ENCODE data around the gene AOX1.

Gene AOX1

DNA sequence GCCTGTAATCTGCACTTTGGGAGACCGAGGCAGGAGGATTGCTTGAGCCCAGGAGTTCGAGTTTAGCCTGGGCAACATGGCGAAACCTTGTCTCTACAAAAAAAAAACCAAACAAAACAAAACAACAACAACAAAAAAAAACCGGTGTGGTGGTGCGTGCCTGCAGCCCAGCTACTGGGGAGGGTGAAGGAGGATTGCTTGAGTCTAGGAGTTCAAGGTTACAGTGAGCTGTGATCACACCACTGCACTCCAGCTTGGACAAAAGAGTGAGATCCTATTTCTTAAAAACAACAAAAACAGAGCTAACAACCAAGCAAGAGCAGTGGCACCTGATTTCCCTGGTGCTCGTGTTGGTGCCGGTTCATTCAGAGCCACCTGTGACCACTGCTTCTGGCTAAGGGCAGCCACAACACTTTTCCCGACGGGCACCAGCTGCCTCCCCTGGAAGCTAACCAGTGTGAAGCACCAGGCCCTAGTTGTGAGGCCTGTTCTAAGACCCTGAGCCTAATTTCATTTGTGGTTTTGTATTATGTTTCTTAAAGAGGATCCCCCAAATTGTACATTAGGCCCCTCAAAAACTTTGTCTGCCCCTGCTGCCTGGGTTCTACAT lies 1.3 kb downstream of the AOX1 start:
- H3K4me1 ChIP-seq (ENCODE audit: control insufficient read depth, insufficient read depth, low read length): peaks cover 1% of the 10 kb centered on the region; the same call in 1 of the 2 replicates
- TF ChIP-seq ZNF24 (tag by site-specific recombination; IDR thresholded peaks at IDR 0.05): no peak
- TF ChIP-seq ZNF2 (tag by site-specific recombination; IDR thresholded peaks at IDR 0.05): no peak
- TF ChIP-seq ZNF423 (tag by site-specific recombination; IDR thresholded peaks at IDR 0.05): no peak
- no peak for TF ChIP-seq KLF17 (tag by site-specific recombination; IDR thresholded peaks at IDR 0.05)
- TF ChIP-seq KLF16 (tag by site-specific recombination; IDR thresholded peaks at IDR 0.05): no peak
- no peak for TF ChIP-seq ZNF266 (tag by site-specific recombination; IDR thresholded peaks at IDR 0.05; ENCODE audit: low read depth)
- TF ChIP-seq BCL11B (tag by site-specific recombination; IDR thresholded peaks at IDR 0.05; ENCODE audit: low read depth): no peak
- no peak for TF ChIP-seq ZNF529 (tag by site-specific recombination; IDR thresholded peaks at IDR 0.05; ENCODE audit: insufficient replicate concordance)
- TF ChIP-seq OVOL3 (tag by site-specific recombination; IDR thresholded peaks at IDR 0.05): no peak
- TF ChIP-seq ZNF585B (tag by site-specific recombination; IDR thresholded peaks at IDR 0.05): no peak
- TF ChIP-seq ZNF398 (tag by site-specific recombination; IDR thresholded peaks at IDR 0.05): no peak
- TF ChIP-seq ZBTB20 (tag by site-specific recombination; IDR thresholded peaks at IDR 0.05): no peak
- TF ChIP-seq ZNF16 (tag by site-specific recombination; IDR thresholded peaks at IDR 0.05; ENCODE audit: low read depth): no peak
- no peak for TF ChIP-seq MYNN (tag by site-specific recombination; IDR thresholded peaks at IDR 0.05; ENCODE audit: borderline replicate concordance)
- TF ChIP-seq TCF7L2 (IDR thresholded peaks at IDR 0.05; ENCODE audit: borderline replicate concordance, low read depth, low read length): no peak
- TF ChIP-seq ZNF394 (tag by site-specific recombination; IDR thresholded peaks at IDR 0.05; ENCODE audit: borderline replicate concordance): no peak
- TF ChIP-seq ZNF324 (tag by site-specific recombination; IDR thresholded peaks at IDR 0.05): no peak
- TF ChIP-seq INSM2 (tag by site-specific recombination; IDR thresholded peaks at IDR 0.05): no peak
- TF ChIP-seq ZNF19 (tag by site-specific recombination; IDR thresholded peaks at IDR 0.05; ENCODE audit: low read depth): no peak
- no peak for TF ChIP-seq ZFHX2 (tag by site-specific recombination; conservative IDR thresholded peaks at IDR 0.05)
- no peak overlapping the region for H3K27ac ChIP-seq (ENCODE audit: extremely low read depth, low read depth, low read length)
- H3K4me3 ChIP-seq (ENCODE audit: low read depth, low read length): no peak overlapping the region
- H3K9me3 ChIP-seq (ENCODE audit: control insufficient read depth, insufficient read depth, low read depth, low read length): no peaks in the 10 kb centered on the region
- CTCF ChIA-PET: interaction anchor here (0.7 to 1.6 kb wide), 3 partner anchors 19 to 113 kb away, joined by 3 to 4 read pairs (median 3); no protein-coding TSS in a partner anchor
- POLR2A ChIA-PET: no interaction called here
- peaks cover 0 to 4% of the 10 kb centered on the region in 2 experiments; a peak in 1 of 3 replicates for H3K36me3 ChIP-seq (ENCODE audit: control insufficient read depth in 2 of 2, insufficient read depth in 1 of 2, low read length in 2 of 2)

DNA sequence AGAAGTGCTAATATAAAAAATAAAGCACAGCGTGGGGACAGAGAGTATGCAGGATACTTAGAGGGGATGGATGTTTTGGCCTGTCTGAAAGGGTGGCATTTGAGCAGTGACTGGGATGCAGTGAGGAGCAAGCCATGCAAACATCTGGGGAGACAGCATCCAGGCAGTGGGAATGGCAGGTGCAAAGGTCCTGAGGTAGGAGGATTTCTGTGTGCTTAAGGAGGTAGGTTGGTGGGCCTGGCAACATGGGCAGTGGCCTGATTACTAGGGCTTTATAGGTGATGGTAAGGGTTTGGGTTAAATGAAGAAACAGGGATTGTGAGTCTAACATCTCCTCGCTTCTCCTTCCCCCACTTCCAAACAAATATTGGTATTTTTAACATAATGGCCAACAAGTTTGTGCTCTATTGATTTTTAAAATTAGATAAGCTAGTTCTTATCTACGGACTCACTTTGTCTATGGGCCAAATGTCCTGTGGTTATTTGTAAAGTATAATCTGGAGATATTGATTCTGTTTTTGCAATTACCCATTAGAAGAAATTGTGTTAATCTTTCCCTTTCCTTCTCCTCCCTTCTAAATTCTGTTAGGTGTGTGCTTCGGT lies 2.4 kb downstream of the AOX1 start:
- CTCF ChIA-PET: no interaction called here
- H3K4me3 ChIP-seq (ENCODE audit: low read depth, low read length): no peak overlapping the region

More for the DNA sequence above, 2.4 kb downstream of the AOX1 start:
- POLR2A ChIA-PET: no interaction called here
- no peaks in the 10 kb centered on the region for H3K9me3 ChIP-seq (ENCODE audit: control insufficient read depth, insufficient read depth, low read depth, low read length)
- H3K4me1 ChIP-seq (ENCODE audit: control insufficient read depth, insufficient read depth, low read length): peaks cover 3% of the 10 kb centered on the region; the same call in 1 of the 2 replicates
- TF ChIP-seq GLIS1 (tag by site-specific recombination; IDR thresholded peaks at IDR 0.05) (no peak), ZNF623 (tag by site-specific recombination; IDR thresholded peaks at IDR 0.05) (peak; percentile 92)
- H3K27ac ChIP-seq (ENCODE audit: extremely low read depth, low read depth, low read length): no peak overlapping the region
- H3K36me3 ChIP-seq (ENCODE audit: control insufficient read depth in 2 of 2, insufficient read depth in 1 of 2, low read length in 2 of 2): peaks cover 0 to 4% of the 10 kb centered on the region in 2 experiments; a peak in 1 of 3 replicates
